SIG-M5 treated with dmso at 0.1 percent for 504 hours (cell line): ENCODE results near the gene NR1H2.
"Not testable (repeated sequence)": the region's sequence is repeated elsewhere in the genome, so short reads cannot be mapped to it uniquely, and the experiment has no call there.

Experiments used
- DNase-seq: peaks from one replicate; lab custom pipeline; 2025; ENCODE audit not compliant: unreplicated experiment; lab: John Stamatoyannopoulos, UW

NR1H2 gene

DNA sequence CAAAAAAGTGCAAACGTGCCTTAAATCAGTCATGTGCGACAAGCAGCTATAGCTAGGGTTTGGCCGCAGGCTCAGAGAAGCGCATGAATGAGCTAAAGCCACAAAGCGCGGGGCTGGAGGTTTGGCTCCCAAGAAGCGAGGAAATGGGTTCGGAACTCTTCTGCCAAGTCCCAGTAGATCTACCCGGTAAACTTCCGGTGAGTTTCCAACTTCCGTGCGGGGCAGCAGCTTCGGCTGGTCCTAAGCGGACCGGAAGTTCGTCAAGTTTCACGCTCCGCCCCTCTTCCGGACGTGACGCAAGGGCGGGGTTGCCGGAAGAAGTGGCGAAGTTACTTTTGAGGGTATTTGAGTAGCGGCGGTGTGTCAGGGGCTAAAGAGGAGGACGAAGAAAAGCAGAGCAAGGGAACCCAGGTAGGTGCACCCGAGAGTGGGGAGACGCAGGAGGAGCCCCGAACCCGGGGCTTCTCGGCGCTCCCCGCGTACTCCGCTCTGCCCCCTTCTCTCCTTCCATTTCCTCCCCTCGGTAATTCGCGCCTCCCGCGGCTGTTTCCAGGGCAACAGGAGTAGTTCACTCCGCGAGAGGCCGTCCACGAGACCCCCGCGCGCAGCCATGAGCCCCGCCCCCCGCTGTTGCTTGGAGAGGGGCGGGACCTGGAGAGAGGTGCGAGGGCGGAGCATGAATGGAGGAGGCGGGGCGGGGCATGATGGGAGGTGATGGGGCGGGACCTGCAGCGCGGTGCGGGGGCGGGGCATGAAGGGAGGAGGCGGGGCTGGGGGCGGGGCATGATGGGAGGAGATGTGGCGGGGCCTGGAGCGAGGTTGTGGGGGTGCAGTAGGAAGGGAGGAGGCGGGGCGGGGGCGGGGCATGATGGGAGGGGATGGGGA is at the start of gene NR1H2:
NR1H2 (plus strand) TSS at position 292 of the 885 bp plus-strand sequence. CDS start 1,149 bp downstream, outside the sequence.
- peak; percentile 96 for DNase-seq

DNA sequence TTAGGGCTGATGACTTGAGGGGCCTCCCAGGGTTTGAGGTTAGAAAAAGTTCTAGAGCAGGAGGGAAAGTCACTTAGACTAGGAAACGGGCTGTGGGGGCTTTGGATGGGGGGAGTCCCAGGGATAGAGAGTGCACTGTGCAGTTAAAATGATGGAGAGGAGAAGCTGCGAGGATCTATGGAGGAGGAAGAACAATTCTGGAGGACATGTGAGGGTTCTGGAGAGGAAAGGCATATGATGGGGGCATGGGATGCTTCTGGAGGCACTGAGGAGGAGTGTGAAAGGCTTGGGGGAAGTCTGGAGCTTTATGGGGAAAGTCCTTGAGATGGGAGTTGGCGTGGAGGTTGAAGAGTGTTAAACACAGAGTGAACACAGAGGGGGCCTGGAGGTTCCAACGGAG is 49.2 kb upstream of the NR1H2 start:
- DNase-seq, result no peak

DNA sequence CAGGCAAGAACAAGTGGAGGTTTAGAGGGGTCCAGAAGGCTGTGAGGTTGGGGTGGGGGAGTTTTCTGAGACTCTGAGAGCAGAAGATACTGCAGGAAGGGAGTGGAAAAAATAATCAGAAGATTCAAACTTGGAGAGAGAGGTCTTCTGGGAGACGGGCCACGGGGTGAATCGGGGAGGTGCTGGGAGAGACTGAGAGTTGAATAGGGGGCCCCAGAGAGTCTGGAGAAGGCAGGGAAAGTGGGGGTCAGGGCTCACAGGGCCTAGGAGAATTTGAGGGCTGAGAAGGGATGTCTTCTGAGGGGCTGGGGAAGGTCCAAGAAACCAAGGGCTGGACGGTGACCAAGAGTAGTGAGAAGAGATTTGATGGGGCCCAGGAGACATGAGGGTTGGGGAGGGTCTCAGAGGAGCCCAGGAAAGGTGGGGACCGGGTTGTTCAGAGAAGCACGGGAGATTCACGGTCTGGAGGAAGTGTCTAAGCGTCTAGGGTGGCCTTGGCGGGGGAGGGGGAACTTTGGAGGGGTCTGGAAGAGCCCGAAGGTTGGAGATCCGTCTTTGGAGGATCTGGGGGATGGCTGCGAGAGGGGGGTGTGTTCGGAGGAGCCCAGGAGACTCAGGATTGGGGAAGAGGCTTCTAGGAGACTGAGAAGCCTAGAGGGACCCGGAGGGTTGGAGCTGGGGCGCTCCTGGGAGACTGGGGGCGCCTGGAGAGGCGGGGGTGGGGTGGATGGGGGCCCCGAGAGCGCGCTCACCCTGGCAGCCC is 48.6 kb upstream of the NR1H2 start:
- DNase-seq, result no peak

DNA sequence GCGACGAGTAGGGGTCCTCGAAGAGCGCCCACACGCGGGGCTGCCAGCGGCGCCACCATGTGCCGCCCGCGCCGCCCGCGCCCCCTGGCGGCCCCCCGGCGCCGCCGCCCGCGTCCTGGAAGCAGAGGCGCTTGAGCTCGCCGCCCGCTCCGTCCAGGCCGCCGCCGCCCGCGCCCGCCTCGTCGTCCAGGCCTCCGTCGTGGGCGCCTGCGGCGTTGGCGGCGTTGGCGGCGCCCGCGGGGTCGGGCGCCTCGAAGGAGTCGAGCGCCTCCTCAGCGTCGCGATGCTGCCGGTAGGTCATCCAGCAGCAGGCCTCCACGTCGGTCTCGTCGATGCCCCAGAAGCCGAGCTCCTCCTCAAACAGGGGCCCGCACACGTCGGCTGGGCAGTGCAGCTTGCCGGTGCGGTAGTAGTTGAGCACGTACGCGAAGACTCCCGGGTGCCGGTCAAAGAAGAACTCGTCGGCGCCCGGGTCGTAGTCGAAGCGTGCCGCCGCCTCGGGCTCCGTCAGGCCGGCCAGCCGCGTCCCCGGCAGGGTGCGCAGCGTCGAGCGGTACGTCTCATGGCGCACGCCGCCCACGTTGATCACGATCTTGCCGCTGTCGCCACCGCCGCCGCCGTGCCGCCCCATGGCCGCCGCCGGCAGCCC is 47.9 kb upstream of the NR1H2 start:
- no peak for DNase-seq

DNA sequence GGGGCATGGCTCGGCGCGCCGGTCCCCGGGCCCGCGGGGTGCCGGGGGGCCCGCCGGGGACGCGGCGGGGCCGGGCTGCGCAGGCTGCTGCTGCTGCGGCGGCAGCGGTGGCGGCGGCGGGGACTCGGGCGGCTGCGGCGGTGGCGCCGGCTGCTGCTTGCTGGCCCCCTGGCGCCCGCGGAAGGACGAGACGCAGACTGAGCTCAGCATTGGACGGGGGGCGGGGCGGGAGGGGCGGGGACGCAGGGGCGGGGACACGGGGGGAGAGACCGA is 47.4 kb upstream of the NR1H2 start:
- DNase-seq, result no peak

DNA sequence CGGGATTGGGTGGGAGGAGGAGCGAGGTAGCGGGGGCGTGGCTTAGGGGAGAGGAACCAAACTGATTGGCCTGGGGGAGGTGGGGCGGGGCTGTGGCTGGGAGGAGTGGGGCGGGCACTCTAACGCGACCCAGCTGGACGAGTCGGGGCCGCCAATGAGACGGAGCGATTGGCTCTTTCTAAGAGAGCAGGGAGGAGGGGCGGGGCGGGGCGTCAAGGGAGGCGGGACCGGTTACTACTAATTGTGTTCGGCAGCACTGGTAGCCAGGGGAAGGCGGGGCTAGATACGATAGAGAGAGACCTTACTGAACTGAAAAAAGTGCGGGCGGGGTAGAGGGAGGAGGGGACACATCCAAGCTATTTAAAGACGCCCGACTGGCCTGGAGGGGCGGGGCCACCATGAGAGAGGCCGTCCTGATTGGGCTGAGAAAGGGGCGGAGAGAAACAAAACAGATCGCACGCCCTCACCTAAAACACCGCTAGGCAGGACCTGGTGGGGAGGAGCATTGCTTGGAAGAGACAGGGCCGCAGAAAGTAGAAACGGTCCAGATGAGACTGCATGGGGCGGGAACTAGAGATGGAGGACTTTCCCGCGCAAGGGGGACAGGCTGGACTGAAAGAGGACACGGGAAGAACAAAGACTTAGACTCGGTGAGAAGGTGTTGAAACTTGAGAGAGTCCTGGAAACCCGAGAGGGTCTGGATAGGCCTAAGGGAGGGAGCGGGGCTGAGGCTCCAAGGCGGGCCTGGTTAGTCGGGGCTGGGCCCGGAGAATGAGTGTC is 46.9 kb upstream of the NR1H2 start, which contains the start of gene KCNC3:
KCNC3 (minus strand) TSS at position 232 of the 780 bp plus-strand sequence. CDS start 295 bp downstream, outside the sequence.
- peak; percentile 99 for DNase-seq

DNA sequence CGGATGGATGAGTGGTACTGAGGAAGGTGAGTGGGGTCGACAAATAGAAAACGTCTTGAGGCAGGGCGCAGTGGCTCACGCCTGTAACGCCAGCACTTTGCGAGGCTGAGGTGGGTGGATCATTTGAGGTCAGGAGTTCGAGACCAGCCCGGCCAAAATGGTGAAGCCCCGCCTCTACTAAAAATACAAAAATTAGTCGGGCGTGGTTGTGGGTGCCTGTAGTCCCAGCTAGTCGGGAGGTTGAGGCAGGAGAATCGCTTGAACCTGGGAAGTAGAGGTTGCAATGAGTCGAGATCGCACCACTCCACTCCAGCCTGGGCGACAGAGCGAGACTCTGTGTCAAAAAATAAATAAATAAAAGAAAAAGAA is 46.3 kb upstream of the NR1H2 start:
- not testable (repeated sequence) for DNase-seq

DNA sequence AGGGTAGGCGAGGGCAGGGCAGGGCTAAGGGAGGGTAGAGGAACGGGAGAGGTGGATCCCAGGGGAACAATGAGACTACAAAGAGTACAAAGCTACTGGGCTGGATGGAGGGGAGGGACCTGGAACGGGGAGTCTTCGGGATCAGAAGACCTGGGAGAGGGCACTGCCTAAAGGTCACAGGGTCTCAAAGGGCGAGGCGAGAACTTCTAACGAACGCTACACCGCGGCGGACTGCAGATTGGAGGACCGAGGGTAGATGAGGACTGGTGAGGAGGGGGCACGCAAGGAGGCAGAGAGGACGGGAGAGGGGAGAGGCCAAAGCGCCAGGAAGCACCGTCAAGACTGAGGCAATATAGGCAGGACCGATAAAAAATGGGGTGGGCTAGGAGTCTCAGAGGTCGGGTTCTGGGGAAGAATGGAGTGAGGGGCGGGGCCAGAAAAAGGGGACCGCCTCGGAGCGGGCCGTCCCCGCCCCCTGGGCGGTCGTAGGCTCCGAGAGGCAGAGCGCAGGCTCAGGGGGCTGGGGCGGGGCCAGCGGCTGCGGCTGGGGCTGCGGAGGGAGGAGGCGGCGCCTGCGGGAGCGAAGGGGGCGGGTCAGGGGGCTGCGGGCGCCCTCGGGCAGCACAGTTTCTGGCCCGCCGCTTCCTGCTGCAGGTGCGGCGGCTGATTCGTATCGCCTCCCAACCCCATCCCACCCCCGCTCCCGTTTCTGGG is 45.7 kb upstream of the NR1H2 start:
- DNase-seq, result peak; percentile 79

DNA sequence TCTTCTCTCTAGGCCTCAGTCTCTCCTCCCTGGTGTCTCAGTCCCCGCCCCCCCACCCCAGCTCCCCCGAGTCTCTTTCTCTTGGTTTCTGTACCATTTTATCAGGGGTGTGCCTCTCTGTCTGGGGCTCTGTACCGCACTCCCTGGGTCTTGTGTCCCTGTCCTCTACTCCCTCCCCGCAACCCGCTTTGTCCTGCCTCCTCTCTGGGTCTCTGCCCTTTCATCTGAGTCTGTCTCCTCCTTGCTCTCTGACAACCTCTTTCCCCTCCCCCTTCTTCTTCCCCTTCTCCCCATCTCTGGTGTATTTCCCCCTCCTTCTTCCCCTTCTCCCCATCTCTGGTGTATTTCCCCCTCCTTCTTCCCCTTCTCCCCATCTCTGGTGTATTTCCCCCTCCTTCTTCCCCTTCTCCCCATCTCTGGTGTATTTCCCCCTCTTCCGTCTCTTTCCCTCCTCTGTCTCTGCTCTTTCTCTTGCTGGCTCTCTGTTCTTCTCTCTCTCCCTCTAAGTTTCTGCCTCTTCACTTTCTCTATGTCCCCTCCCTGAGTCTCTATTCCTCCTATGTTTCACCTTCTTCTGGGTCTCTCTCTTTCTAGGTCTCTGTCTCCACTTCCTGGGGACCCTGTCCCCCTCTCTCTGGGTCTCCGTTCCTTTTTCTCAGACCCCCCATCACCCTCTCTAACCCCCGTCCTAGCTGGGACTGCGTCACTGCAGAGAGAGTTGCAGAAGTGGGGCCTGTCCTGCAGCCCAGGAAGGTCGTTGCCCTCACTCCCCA is 44.9 kb upstream of the NR1H2 start:
- no peak for DNase-seq

DNA sequence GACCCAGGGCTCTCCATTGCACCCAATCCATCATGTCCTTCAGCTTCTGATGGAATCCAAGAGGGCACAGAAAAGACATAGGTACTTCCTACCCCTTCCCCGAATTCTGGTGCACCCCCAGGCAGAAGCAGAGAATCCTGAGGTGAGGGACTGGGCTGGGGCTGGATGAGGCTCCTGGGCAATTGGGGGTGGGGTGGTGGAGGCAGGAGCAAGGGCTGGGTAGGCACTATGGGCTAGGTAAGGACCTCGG is 44.3 kb upstream of the NR1H2 start:
- no peak for DNase-seq

DNA sequence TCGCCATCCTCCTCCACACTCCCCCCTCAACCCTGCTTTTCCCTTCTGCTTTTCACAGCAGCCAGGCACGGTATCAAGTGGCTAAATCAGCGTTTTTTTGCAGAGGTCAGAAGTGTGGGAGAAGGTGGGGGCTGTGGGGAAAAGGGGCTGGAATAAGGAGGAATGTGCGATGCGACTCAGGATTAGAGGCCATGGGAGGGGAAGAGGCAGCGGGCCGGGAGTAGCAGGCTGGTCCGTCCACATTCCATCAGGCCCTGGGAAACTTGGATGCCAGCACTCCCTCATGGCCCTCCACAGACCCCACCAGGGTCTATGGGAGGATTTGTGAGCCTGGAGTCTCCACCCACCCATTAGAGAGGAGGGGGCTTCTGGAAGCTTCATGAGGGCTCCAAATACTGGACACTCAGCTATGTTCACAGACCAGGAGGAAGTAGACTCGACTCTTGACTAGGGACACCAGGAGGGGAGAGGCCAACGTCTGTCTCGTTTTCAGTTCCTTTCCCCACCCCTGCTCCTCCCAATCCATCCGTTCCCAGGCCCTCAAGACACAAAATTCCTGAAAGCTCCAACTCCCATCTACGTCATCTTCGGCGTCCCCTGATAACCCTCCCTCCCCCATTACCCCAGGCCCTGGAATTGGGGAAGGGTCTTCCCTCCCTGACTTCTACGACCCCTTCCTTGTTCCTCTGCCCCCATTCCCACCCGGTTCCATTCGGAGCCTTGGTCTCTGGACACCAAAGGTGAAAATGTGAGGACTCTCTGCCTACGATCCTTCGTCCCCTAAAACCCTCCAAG is 43.8 kb upstream of the NR1H2 start:
- DNase-seq, result peak; percentile 36

DNA sequence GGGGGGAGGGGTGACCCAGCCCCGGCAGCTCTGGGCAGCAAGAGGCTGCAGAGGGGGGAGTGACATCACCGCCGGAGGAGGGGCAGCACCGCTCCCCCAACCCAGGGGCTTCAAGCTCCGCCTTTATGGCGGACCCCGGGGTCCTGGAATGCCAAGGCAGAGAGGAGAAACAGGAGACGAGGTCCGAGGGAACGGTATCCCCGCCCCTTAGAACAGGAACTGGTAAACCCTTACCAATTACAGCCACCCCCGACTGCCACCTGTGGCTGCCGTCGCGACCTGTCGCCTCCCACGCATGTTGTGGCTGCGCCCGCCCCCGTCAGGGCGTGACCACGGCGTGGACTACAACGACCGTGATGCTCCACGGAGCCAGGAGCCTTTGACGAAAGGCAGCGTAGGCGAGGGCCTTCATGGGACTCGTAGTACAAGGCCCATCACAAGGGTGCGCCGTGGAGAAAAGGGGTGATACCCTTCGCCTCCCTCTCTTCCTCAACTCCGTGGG is 43.0 kb upstream of the NR1H2 start:
- DNase-seq, result peak; percentile 66

DNA sequence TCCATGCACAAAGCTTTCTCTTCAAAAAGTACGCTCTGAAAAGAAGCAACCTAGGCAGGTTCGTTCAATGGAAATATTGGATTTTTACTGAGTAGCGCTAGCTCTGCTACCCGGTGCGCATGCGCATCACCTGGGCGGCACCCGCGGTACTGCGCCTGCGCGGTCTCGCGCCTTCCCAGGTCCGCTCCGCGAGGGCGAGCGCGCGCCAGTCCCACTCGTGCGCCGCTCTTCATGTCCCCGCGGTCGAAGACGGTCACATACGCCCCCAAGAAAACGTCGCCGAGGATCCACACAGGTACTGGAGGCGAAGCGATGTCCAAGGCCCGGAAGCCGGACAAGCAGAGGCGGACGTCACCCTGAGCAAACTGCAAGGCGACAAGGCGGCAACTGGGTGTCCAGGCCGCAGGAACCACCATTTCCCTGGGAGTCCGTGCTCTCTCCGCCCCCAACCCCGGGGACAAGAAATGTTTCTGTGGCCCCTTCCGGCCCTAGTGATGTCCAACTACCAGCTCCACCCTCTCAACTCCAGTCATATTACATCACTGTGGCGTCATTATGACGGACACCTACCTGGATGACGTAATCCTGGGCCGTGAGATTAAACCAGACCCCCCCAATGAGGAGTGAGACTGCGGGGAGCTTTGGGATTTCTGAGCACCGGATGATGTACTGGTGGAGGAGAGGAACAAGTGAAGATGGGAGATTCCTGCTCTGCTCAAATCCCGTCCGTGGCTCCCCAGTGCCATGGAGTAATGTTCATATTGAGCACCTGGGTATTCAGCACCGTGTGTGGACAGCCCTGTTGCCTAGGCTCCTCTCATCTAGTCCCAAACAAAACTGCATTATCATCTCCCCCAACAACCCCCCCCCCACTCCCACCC is 42.3 kb upstream of the NR1H2 start:
- DNase-seq, result peak; percentile 46

DNA sequence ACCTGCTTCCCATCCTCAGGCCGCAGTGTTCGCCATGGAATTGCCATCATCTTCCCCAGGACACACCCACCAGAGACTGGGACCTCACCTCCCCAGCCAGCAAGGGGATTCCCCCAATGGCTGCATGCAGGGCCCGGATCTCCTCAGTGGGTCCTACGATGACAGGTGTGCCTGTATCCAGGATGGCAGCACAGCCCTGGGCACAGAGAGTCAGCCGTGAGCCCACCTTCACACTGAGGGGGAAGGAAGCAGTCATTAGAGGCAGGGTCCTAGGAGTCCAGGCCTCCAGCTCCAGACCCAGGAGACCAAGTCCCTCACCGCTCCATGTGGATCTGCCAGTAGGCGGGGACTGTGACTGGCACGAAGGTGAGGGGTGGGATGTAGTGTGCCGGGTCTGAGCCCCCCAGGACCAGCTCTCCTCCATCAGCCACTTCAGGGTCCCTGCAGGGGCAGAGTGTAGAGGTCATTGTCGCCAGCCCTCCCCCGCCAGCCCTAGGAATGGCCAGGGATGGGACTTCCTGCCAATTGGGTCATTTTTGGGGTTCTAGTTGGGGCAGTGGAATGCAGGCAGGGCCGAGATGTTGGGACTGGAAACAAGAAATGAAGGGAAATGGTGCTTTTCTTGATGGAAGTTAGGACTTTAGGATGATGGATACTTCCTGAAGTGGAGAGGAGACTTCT is 41.4 kb upstream of the NR1H2 start:
- DNase-seq, result no peak

DNA sequence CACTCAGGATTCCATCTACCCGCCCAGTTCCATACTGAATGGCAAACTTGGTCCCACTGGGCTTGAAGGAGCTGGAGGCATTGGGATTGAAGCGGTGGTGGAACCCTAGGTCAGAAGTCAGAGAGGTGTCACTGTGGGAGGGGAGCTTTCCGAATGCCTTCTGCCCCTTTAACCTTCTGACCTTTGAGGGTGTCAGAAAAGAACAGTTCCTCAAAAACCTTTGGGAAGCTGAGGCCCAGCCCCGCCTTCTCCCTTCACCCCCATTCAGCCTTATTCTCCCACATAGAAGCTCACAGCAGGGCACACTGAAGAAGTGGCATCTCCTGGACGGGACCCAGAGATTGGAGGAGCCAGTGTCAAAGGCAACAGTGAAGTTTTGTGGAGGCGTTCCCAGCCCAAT is 39.2 kb upstream of the NR1H2 start:
- DNase-seq, result not testable (repeated sequence)

DNA sequence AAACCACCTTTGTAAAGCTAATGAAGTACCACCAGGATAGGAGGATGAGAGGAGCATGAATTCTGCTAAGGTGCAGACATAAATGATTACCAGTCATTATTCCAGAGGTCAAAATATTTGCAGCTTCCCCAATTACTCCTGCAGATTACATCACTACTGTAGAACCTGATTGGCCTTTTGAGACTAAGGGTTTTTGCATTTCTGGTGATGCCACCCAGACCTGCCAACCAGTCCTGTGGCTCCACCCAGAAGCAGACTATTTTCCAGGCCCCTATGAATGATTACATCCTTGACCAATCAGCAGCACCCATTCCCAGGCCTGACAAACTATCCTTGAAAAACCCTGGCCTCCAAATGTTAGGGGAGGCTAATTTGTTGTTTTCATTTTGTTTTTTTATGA is 35.9 kb upstream of the NR1H2 start:
- no peak for DNase-seq

DNA sequence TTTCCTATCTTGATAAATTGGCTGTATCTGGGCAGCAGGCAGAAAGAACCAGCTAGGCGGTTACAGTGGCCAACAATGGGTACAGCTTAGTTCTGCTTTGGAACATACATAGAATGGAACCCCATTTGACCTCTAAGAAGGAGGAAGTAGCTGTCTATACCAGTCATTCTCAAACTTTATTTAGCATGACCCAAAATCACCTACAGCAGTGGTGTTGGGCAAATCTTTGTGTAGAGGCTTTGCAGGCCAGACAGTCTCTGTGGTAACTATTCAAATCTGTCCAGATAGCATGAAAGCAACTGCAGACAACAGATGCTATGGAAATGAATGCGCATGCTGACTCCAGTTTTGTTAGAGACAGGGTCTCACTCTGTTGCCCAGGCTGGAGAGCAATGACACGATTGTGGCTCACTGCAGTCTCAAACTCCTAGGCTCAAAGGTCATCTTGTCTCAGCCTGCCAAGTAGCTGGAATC is 35.1 kb upstream of the NR1H2 start:
- peak; percentile 95 for DNase-seq
